ENCODE results near the gene DTX3L. TPM values are rescaled to one million over a fixed set of nuclear protein-coding genes. Genes with fewer than 3 reads are reported as not detected.

DTX3L gene
- total and polyA plus RNA-seq, 2 of the 8 experiments (the other 6 are each of a cell fraction or from before 2014, with no cell fraction given), result 1.7 to 11.3 TPM

DNA sequence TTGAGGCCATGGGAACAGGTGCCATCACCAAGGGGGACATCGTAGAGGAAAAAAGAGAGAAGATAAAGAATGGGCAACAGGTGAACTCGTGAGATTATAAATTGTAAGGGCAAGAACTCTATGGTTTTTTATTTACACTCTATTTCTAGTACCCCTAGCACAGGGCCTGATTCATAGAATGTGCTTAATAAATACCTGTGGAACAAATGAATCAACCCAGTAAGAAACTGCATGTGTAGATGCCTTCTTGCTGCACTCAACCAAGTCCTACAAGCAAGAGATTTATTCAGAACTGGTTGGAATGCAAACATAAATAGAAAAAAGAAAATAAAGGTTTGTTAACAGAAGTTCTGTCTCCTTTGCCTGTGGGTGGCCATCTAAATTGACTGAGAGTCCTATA lies 30.7 kb upstream of the DTX3L start:
- Histone ChIP-seq H3K4me1 (replicated peaks in 1 of 4; ENCODE audit: control insufficient read depth in 3 of 4, insufficient read depth in 4 of 4, low read length in 3 of 4) (peaks cover 0 to 7% (median 2%) of the 10 kb centered on the region in 4 experiments; a peak in 3 of 7 replicates), H3K4me2 (ENCODE audit: insufficient read depth in 1 of 2, low read depth in 2 of 2, low read length in 2 of 2) (no peak overlapping the region), H2BK120ac (replicated peaks; ENCODE audit: low read depth, low read length) (no peak overlapping the region), H2AFZ (ENCODE audit: low read length) (no peak overlapping the region), H3K9me3 (ENCODE audit: insufficient read depth in 2 of 2, low read depth in 1 of 2, low read length in 1 of 2) (no peaks in the 10 kb centered on the region; a peak in 1 of 4 replicates), H3K36me3 (ENCODE audit: control insufficient read depth in 2 of 4, insufficient read depth in 4 of 4, low read length in 3 of 4) (no peaks in the 10 kb centered on the region), H3K4ac (replicated peaks; ENCODE audit: insufficient read length, low read depth, low read length) (no peak overlapping the region), H2BK20ac (ENCODE audit: low read length) (no peak overlapping the region), H3K56ac (replicated peaks; ENCODE audit: insufficient read length, low read depth, low read length) (no peak overlapping the region), H3K14ac (ENCODE audit: insufficient read length) (no peak overlapping the region), H3K18ac (ENCODE audit: extremely low read depth, low read length) (no peak overlapping the region), H3K27me3 (replicated peaks in 1 of 4; ENCODE audit: control insufficient read depth in 3 of 4, extremely low read depth in 1 of 4, insufficient read depth in 3 of 4, low read length in 3 of 4) (no peaks in the 10 kb centered on the region), H4K20me1 (replicated peaks in 1 of 2; ENCODE audit: control insufficient read depth in 1 of 2, insufficient read depth in 2 of 2, low read length in 2 of 2) (no peaks in the 10 kb centered on the region), H3K23me2 (ENCODE audit: low read depth, low read length) (no peaks in the 10 kb centered on the region), H3K79me2 (ENCODE audit: control insufficient read depth in 1 of 2, insufficient read depth in 2 of 2, low read length in 2 of 2) (no peaks in the 10 kb centered on the region), H4K5ac (ENCODE audit: insufficient read length, low read depth, low read length) (no peak overlapping the region), H2BK5ac (ENCODE audit: low read depth, low read length) (no peak overlapping the region), H4K8ac (ENCODE audit: extremely low read depth, insufficient read depth, low read length) (no peak overlapping the region), H3K23ac (ENCODE audit: insufficient read length) (no peak overlapping the region), H2AK5ac (ENCODE audit: low read depth, low read length) (no peak overlapping the region), H3K4me3 (ENCODE audit: extremely low read depth in 1 of 4, insufficient read depth in 2 of 4, low read depth in 3 of 4, low read length in 4 of 4) (no peak overlapping the region), H3K9ac (replicated peaks in 1 of 4; ENCODE audit: extremely low read depth in 1 of 4, low read depth in 3 of 4, low read length in 3 of 4) (no peak overlapping the region), H2BK15ac (ENCODE audit: low read length) (no peak overlapping the region), H2BK12ac (ENCODE audit: low read depth, low read length) (no peak overlapping the region), H3K79me1 (ENCODE audit: low read depth, low read length) (no peaks in the 10 kb centered on the region), H4K91ac (replicated peaks; ENCODE audit: insufficient read length, low read length) (no peak overlapping the region), H3K27ac (ENCODE audit: low read depth, low read length) (no peak overlapping the region)
- FAIRE-seq (no peak), DNase-seq (ENCODE audit: low read depth in 1 of 2, low spot score in 2 of 2) (no peak)
- CTCF ChIA-PET (ENCODE audit: partially characterized antibody), result interaction anchor here (1.0 kb wide), 1 partner anchor 21 kb away, joined by 4 read pairs; no protein-coding TSS in a partner anchor
- 91% methylated on average over 2 of the region's 2 CpGs; no CpG with 5 or more reads in 1 of the 2 experiments for WGBS, 2 experiments (ENCODE audit: extremely low coverage in 1 of 2, insufficient coverage in 1 of 2, insufficient read length in 1 of 2, insufficient replicate concordance in 2 of 2, low coverage in 1 of 2, low lambda C conversion rate in 2 of 2, missing lambda C conversion rate in 1 of 2)
- POLR2A ChIA-PET (ENCODE audit: partially characterized antibody), result no interaction called here
- TF ChIP-seq SRF (IDR thresholded peaks at IDR 0.05; ENCODE audit: low read depth, low read length) (no peak), TEAD4 (IDR thresholded peaks at IDR 0.05; ENCODE audit: low read depth, low read length) (no peak), RBBP5 (IDR thresholded peaks at IDR 0.05; ENCODE audit: borderline replicate concordance, low read depth, low read length) (no peak), NRF1 (IDR thresholded peaks at IDR 0.05; ENCODE audit: low read depth, low read length) (no peak), EZH2 (IDR thresholded peaks at IDR 0.05; ENCODE audit: low read depth, low read length, severe bottlenecking) (no peak), GTF2F1 (IDR thresholded peaks at IDR 0.05; ENCODE audit: borderline replicate concordance, low read depth, low read length) (no peak), RNF2 (IDR thresholded peaks at IDR 0.05; ENCODE audit: borderline replicate concordance, low read depth, low read length, missing control alignments, poor library complexity, severe bottlenecking) (no peak), CREB1 (IDR thresholded peaks at IDR 0.05) (no peak), MAFK (IDR thresholded peaks at IDR 0.05; ENCODE audit: low read depth, low read length) (no peak), RFX5 (IDR thresholded peaks at IDR 0.05; ENCODE audit: borderline replicate concordance, low read depth, low read length) (no peak), JUND (IDR thresholded peaks at IDR 0.05; ENCODE audit: low read length) (no peak)
- TF ChIP-seq, protein P1, sequence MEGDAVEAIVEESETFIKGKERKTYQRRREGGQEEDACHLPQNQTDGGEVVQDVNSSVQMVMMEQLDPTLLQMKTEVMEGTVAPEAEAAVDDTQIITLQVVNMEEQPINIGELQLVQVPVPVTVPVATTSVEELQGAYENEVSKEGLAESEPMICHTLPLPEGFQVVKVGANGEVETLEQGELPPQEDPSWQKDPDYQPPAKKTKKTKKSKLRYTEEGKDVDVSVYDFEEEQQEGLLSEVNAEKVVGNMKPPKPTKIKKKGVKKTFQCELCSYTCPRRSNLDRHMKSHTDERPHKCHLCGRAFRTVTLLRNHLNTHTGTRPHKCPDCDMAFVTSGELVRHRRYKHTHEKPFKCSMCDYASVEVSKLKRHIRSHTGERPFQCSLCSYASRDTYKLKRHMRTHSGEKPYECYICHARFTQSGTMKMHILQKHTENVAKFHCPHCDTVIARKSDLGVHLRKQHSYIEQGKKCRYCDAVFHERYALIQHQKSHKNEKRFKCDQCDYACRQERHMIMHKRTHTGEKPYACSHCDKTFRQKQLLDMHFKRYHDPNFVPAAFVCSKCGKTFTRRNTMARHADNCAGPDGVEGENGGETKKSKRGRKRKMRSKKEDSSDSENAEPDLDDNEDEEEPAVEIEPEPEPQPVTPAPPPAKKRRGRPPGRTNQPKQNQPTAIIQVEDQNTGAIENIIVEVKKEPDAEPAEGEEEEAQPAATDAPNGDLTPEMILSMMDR (IDR thresholded peaks at IDR 0.05; ENCODE audit: control extremely low read depth in 1 of 3, insufficient read depth in 1 of 3, low read depth in 1 of 3, low read length in 3 of 3), result no peak
